ENCODE results near the gene TMEM201.

TMEM201 gene

DNA sequence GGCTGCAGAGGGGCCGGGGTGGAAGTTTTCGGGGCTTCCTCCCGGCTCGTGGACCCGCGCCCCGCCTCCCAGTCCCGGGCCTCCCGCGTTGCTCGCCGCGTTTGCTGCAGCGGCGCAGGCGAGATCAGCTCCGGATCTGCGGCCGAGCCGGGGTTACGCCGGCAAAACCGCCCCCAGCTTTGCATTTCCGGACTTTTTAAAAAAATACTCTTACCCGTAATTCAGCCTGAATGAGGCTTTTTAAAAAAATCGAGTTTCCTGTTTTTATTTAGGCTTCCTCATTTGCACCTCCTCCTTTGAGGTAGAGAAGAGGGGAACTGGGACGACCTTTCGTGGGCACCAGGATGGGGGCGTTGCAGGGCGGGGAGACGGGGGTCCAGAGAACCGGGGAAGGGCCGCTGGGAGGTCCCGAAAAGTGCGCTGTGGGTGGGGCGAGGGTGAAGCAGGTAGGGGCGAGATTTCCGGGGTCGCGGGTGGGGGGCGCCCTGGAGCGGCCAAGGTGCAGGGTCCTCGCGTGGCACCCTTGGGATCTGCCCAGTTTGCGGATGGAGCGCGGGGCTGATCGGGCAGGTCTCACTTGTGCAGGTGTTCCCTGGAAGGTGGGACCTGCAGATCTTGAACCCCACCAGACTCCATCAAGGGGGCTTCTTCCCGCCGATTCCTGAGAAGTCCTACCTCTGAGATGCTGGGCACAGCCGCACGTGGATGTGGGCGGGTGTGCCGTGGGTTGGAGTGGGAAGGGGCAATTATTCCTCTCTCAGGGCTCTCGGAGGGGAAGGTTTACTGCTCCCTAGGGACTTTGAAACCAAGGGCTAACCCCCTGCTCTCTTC is 63.9 kb downstream of the TMEM201 start:
- Histone ChIP-seq H4K20me1 (ENCODE audit: insufficient read depth, low read length) (peaks cover 43% of the 10 kb centered on the region), H2AFZ (ENCODE audit: low read depth, low read length) (peak overlapping the region; percentile 71), H3K9ac (ENCODE audit: low read depth, low read length) (peak overlapping the region; percentile 91), H3K4me1 (ENCODE audit: insufficient read depth, low read length) (peaks cover 51% of the 10 kb centered on the region), H3K36me3 (ENCODE audit: insufficient read depth, low read length) (peaks cover 6% of the 10 kb centered on the region; the same call in 1 of the 2 replicates), H3K27ac (ENCODE audit: low read length) (peak overlapping the region; percentile 86), H3K27me3 (ENCODE audit: insufficient read depth, low read length, poor library complexity) (no peaks in the 10 kb centered on the region), H3K79me2 (ENCODE audit: insufficient read depth, low read length) (peaks cover 74% of the 10 kb centered on the region), H3K4me3 (ENCODE audit: low read depth in 1 of 2, low read length in 2 of 2) (peak overlapping the region; percentile 67 to 79), H3K4me2 (ENCODE audit: insufficient read depth, low read length) (peak overlapping the region; percentile 96), H3K9me3 (ENCODE audit: insufficient read depth, low read length, severe bottlenecking) (no peaks in the 10 kb centered on the region)
- ATAC-seq (ENCODE audit: insufficient read depth, low read depth) (peak; percentile 59), DNase-seq (peak; percentile 72)
- TF ChIP-seq EZH2 (IDR thresholded peaks at IDR 0.05; ENCODE audit: borderline replicate concordance, low read depth, low read length, severe bottlenecking) = no peak
- TF ChIP-seq, protein P1, sequence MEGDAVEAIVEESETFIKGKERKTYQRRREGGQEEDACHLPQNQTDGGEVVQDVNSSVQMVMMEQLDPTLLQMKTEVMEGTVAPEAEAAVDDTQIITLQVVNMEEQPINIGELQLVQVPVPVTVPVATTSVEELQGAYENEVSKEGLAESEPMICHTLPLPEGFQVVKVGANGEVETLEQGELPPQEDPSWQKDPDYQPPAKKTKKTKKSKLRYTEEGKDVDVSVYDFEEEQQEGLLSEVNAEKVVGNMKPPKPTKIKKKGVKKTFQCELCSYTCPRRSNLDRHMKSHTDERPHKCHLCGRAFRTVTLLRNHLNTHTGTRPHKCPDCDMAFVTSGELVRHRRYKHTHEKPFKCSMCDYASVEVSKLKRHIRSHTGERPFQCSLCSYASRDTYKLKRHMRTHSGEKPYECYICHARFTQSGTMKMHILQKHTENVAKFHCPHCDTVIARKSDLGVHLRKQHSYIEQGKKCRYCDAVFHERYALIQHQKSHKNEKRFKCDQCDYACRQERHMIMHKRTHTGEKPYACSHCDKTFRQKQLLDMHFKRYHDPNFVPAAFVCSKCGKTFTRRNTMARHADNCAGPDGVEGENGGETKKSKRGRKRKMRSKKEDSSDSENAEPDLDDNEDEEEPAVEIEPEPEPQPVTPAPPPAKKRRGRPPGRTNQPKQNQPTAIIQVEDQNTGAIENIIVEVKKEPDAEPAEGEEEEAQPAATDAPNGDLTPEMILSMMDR (IDR thresholded peaks at IDR 0.05; ENCODE audit: borderline replicate concordance, extremely low read depth, low read length, poor library complexity, severe bottlenecking) = no peak

DNA sequence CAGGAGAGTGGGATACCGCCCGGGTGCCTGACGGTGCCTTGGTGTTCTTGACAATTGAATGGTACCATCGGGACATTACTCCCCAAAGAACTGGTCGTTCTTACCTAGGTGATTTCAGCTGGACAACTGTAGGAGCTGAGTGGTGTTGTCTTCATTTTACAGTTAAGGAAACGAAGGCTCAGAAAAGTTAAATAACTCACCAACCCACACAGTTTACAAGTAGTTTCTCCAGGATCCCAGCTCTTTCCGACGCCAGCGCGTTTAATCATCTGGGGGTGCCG is 64.4 kb downstream of the TMEM201 start:
- H3K27me3 ChIP-seq (ENCODE audit: insufficient read depth, low read length, poor library complexity) = no peaks in the 10 kb centered on the region
- H3K36me3 ChIP-seq (ENCODE audit: insufficient read depth, low read length) = peaks cover 6% of the 10 kb centered on the region; the same call in 1 of the 2 replicates
- H3K79me2 ChIP-seq (ENCODE audit: insufficient read depth, low read length) = peaks cover 79% of the 10 kb centered on the region
- no peak for ATAC-seq (ENCODE audit: insufficient read depth, low read depth)
- no peaks in the 10 kb centered on the region for H3K9me3 ChIP-seq (ENCODE audit: insufficient read depth, low read length, severe bottlenecking)
- no peak for DNase-seq
- no peak for TF ChIP-seq EZH2 (IDR thresholded peaks at IDR 0.05; ENCODE audit: borderline replicate concordance, low read depth, low read length, severe bottlenecking)
- TF ChIP-seq, protein P1 (IDR thresholded peaks at IDR 0.05; ENCODE audit: borderline replicate concordance, extremely low read depth, low read length, poor library complexity, severe bottlenecking) = no peak
- H3K27ac ChIP-seq (ENCODE audit: low read length) = peak overlapping the region; percentile 86
- peak overlapping the region; percentile 67 to 79; a peak in 3 of 4 replicates for H3K4me3 ChIP-seq (ENCODE audit: low read depth in 1 of 2, low read length in 2 of 2)
- peak overlapping the region; percentile 96 for H3K4me2 ChIP-seq (ENCODE audit: insufficient read depth, low read length)
- H2AFZ ChIP-seq (ENCODE audit: low read depth, low read length) = no peak overlapping the region
- peaks cover 49% of the 10 kb centered on the region for H4K20me1 ChIP-seq (ENCODE audit: insufficient read depth, low read length)
- peaks cover 53% of the 10 kb centered on the region for H3K4me1 ChIP-seq (ENCODE audit: insufficient read depth, low read length)
- H3K9ac ChIP-seq (ENCODE audit: low read depth, low read length) = peak overlapping the region; percentile 91

DNA sequence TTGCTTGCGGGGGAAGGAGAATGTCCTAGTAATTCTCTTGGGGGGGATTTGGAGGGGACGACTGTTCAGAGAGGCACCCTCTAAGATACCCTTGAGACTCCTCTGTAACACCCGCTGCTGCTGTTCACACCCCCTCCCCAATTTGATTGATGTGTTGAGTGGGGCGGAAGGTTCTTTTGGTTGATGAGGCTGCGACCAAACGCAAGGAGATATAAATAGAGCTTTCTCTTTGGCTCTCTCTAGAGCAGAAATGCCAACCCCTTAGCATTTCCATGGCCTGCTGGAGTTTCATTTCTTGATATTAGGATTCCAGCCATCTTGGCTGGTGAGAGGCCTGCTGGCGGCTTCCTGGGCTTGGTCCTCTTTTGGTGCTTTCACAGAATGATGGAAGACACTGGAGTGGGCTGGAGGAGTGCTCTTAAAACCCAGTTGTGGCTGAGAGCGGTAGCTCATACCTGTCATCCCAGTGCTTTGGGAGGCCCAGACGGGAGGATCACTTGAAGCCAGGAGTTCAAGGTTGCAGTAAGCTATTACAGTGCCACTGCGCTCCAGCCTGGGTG is 64.9 kb downstream of the TMEM201 start:
- DNase-seq = no peak
- H3K9me3 ChIP-seq (ENCODE audit: insufficient read depth, low read length, severe bottlenecking) = no peaks in the 10 kb centered on the region
- H3K9ac ChIP-seq (ENCODE audit: low read depth, low read length) = peak overlapping the region; percentile 91; the same call in 1 of the 2 replicates
- peaks cover 52% of the 10 kb centered on the region for H4K20me1 ChIP-seq (ENCODE audit: insufficient read depth, low read length)
- H3K36me3 ChIP-seq (ENCODE audit: insufficient read depth, low read length) = peaks cover 6% of the 10 kb centered on the region; the same call in 1 of the 2 replicates
- H3K4me3 ChIP-seq (ENCODE audit: low read depth in 1 of 2, low read length in 2 of 2) = peak overlapping the region in 1 of 2 experiments; percentile 67; a peak in 3 of 4 replicates
- H2AFZ ChIP-seq (ENCODE audit: low read depth, low read length) = no peak overlapping the region
- H3K27me3 ChIP-seq (ENCODE audit: insufficient read depth, low read length, poor library complexity) = no peaks in the 10 kb centered on the region
- peaks cover 53% of the 10 kb centered on the region for H3K4me1 ChIP-seq (ENCODE audit: insufficient read depth, low read length)
- TF ChIP-seq, protein P1 (IDR thresholded peaks at IDR 0.05; ENCODE audit: borderline replicate concordance, extremely low read depth, low read length, poor library complexity, severe bottlenecking) = no peak
- no peak for TF ChIP-seq EZH2 (IDR thresholded peaks at IDR 0.05; ENCODE audit: borderline replicate concordance, low read depth, low read length, severe bottlenecking)
- ATAC-seq (ENCODE audit: insufficient read depth, low read depth) = no peak
- H3K27ac ChIP-seq (ENCODE audit: low read length) = peak overlapping the region; percentile 86
- peaks cover 83% of the 10 kb centered on the region for H3K79me2 ChIP-seq (ENCODE audit: insufficient read depth, low read length)
- H3K4me2 ChIP-seq (ENCODE audit: insufficient read depth, low read length) = peak overlapping the region; percentile 96

Data from DND-41 (cell line).